NT2/D1 (cell line): ENCODE measurements around the gene TEX44.

Experiments
- SUZ12 ChIP-seq: IDR thresholded peaks from 2 replicates; pipeline ENCODE4 v1.6.1; 2011; ENCODE audit not compliant: insufficient read length, insufficient read depth; ENCODE audit errors: extremely low read depth
- YY1 ChIP-seq: IDR thresholded peaks from 2 replicates; pipeline ENCODE4 v1.6.1; 2011; ENCODE audit not compliant: insufficient read length, insufficient read depth
- ZNF274 ChIP-seq: IDR thresholded peaks from 2 replicates; pipeline ENCODE4 v1.6.1; 2011; ENCODE audit warnings: mild to moderate bottlenecking, low read depth, low read length

GRCh38 chr2:231575612-231576256 is 16.9 kb upstream of the TEX44 start:
- no peak for TF ChIP-seq SUZ12
- no peak for TF ChIP-seq ZNF274
- no peak for TF ChIP-seq YY1
